GM12801 (cell line): ENCODE data around the gene CTTN.

ENCODE experiments used
- CTCF ChIP-seq: IDR thresholded peaks from one replicate; pipeline ENCODE4 v1.5.1; 2011; ENCODE audit warnings: control low read depth; ENCODE audit not compliant: insufficient read length; ENCODE audit errors: extremely low read depth

Gene CTTN

DNA sequence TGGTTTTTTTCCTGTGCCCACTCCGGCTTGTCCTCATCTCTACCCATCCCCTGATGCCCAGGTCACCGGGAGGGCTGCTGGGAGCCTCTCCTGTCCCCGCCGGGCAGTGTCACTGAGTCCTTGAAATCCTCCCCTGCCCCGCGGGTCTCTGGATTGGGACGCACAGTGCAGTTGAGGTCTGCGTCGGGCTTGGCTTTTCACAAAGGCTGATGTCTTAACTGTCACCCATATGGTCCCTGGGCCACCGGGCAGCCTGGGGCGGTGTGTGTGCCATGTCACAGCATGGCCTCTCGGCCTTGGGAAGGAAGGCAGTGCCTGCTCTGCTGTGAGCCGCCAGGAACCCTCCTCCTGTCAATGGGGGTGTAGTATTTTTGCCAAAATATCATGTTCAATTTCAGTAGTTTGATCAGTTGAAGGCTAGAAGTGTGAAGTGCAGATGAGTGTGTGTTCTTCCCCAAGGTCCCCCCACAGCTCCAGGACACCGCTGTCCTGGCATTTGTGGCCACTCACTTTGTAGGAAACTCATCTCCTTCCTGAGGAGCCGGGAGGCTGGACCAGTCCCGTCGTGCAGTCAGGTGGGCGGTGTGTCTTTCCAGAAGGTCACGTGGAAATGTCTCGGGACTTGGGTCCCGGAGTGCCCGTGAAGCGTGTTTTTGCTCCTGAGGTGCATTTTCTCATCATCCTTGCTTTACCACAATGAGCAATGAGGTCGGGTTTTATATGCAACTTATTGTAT is 37.6 kb downstream of the CTTN start:
- no peak for TF ChIP-seq CTCF

- no peak for TF ChIP-seq CTCF
Observed at GRCh38 chr11:70436501-70436860, 38.2 kb downstream of the CTTN start.

GRCh38 chr11:70437111-70437784 is 38.9 kb downstream of the CTTN start:
- TF ChIP-seq CTCF, result no peak

- TF ChIP-seq CTCF, result no peak
Observed at GRCh38 chr11:70440206-70440605, 41.9 kb downstream of the CTTN start.

- no peak for TF ChIP-seq CTCF
Observed at GRCh38 chr11:70443773-70444030, 45.4 kb downstream of the CTTN start.

DNA sequence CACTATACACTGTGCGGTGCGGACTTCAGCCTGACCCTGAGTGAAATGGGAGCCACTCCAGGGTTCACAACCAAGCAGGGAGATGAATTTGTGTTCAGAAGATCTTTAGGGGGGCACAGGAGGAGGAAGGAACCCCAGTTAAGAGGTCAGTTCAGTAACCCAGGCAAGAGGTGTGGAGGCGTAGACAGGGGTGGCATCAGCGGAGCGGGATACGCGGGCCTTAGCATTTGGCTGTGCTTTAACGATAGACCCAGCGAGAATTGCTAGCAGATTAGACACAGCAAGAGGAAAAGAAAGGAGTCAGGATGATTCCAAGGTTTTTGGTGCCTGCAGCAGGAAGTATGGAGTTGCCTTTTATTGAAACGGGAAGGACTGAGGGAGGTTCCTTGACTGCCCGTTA is 46.8 kb downstream of the CTTN start:
- TF ChIP-seq CTCF, result no peak

DNA sequence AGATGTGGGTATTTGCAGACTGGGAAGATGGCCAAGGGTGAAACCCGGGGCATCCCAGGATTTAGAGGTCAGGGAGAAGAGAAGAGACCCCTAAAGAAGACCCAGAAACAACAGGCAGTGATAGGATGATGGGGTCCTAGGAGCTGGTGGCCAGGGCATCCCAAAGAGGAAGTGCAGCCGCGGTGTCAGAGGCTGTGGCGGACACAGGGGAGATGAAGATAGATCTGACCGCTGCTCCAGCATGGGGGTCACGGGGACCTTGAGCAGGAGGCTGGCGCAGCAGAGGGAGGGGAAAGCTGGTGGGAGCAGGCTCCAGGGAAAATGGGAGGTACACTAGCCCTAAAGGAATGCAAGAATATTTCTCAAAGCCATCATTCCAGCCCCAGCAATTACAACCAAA is 47.3 kb downstream of the CTTN start:
- no peak for TF ChIP-seq CTCF
